ENCODE results near the gene CYP46A1.

GRCh38 chr14:99656171-99656570, 27.9 kb upstream of the CYP46A1 start:
- TF ChIP-seq CTCF (IDR thresholded peaks at IDR 0.05; ENCODE audit: low read length) = no peak
- TF ChIP-seq EZH2 (IDR thresholded peaks at IDR 0.05; ENCODE audit: borderline replicate concordance, low read length) = no peak
